HepG2 (cell line): ENCODE data around the gene ZNF326. TPM values are rescaled to one million over a fixed set of nuclear protein-coding genes. Genes with fewer than 3 reads are reported as not detected.

Experiments used
- ATAC-seq: fragments of 200-7000 bp; cut with Tn5 transposase; 3 replicates; pipeline ENCODE4 v1.9.1; 2020; ENCODE audit warnings: mild to moderate bottlenecking, moderate library complexity
- BruUV-seq: library from RNA; stranded (reverse); fragments of 400-500 nt; replicated peaks from 2 replicates; lab custom pipeline; 2021; lab: Mats Ljungman, UMichigan
- CTCF ChIA-PET: fragments of 300-600 bp; formaldehyde crosslinking; extraction: SDS; loops from one replicate; lab custom pipeline; 2021; ENCODE audit warnings: low total read pairs, inconsistent platforms, low intra/inter-chr PET ratio; lab: Yijun Ruan, JAX
- POLR2A ChIA-PET: fragments of 350-600 bp; sonication (Branson Sonifier 250); formaldehyde crosslinking; loops from one replicate; lab custom pipeline; 2020; ENCODE audit warnings: antibody characterized with exemption, inconsistent platforms; lab: Yijun Ruan, JAX
- DNase-seq: peaks from one replicate; pipeline ENCODE4 v3.0.0-alpha.2; 2015; ENCODE audit warnings: low spot score
- FAIRE-seq: peaks from 3 replicates; lab custom pipeline; 2011; peaks lifted over from hg19 to GRCh38; lab: Jason Lieb, UNC
- H2AFZ ChIP-seq: one replicate; pipeline ENCODE4 v1.6.1; 2011; ENCODE audit warnings: low read length, inconsistent platforms
- H3K27ac ChIP-seq: fragments of 300-600 bp; 3 replicates; pipeline ENCODE4 v1.8.0; 2011; ENCODE audit warnings: mixed run types, mild to moderate bottlenecking, mixed read lengths, low read length, inconsistent platforms; ENCODE audit not compliant: insufficient read depth; ENCODE audit errors: extremely low read length
- H3K27me3 ChIP-seq, 2 experiments: fragments of 200-600 bp in 1 of 2; 2 replicates in 1 of 2; 3 replicates in 1 of 2; pipeline versions ENCODE4 v1.6.0 to v1.8.0; 2011; ENCODE audit warnings: low read length in 2 of 2, mild to moderate bottlenecking in 2 of 2, moderate library complexity in 2 of 2, inconsistent platforms in 1 of 2; ENCODE audit not compliant: insufficient read depth in 2 of 2, control insufficient read depth in 1 of 2
- H3K36me3 ChIP-seq, 2 experiments: fragments of 200-600 bp in 1 of 2; replicated peaks in 1 of 2; 2 replicates in 1 of 2; 3 replicates in 1 of 2; pipeline versions ENCODE4 v1.5.1 to v1.8.0; 2011; ENCODE audit warnings: low read length in 2 of 2, inconsistent platforms in 1 of 2; ENCODE audit not compliant: insufficient read depth in 2 of 2, control insufficient read depth in 1 of 2
- H3K4me1 ChIP-seq: 2 replicates; pipeline ENCODE4 v1.5.1; 2012; ENCODE audit warnings: low read length, inconsistent platforms; ENCODE audit not compliant: insufficient read depth
- H3K4me2 ChIP-seq: 2 replicates; pipeline ENCODE4 v1.6.0; 2011; ENCODE audit warnings: low read depth, low read length, inconsistent platforms
- H3K4me3 ChIP-seq, 3 experiments: fragments of 200-600 bp in 1 of 3; sonication (generic), shearing (Covaris generic) in 1 of 3; replicated peaks in 1 of 3; 2 replicates each; pipeline ENCODE4 v1.5.1; 2011 to 2016; ENCODE audit warnings: low read length in 3 of 3, inconsistent platforms in 2 of 3, low read depth in 2 of 3, mild to moderate bottlenecking in 2 of 3, control low read depth in 1 of 3, mixed read lengths in 1 of 3; ENCODE audit not compliant: insufficient read depth in 1 of 3
- H3K79me2 ChIP-seq: one replicate; pipeline ENCODE4 v1.6.1; 2011; ENCODE audit warnings: low read length, inconsistent platforms; ENCODE audit not compliant: insufficient read depth
- H3K9ac ChIP-seq: 2 replicates; pipeline ENCODE4 v1.6.0; 2011; ENCODE audit warnings: mild to moderate bottlenecking, low read depth, low read length, inconsistent platforms; ENCODE audit not compliant: insufficient read depth
- H3K9me3 ChIP-seq: 2 replicates; pipeline ENCODE4 v1.5.1; 2012; ENCODE audit warnings: mild to moderate bottlenecking, low read length
- H4K20me1 ChIP-seq: 2 replicates; pipeline ENCODE4 v1.6.0; 2011; ENCODE audit warnings: inconsistent platforms, mild to moderate bottlenecking, low read length, moderate library complexity; ENCODE audit not compliant: insufficient read depth
- ARNTL ChIP-seq: sonication (generic); formaldehyde crosslinking; IDR thresholded peaks from 2 replicates; pipeline ENCODE4 v1.4.0; 2020; ENCODE audit warnings: mild to moderate bottlenecking, missing genetic modification reagents
- PAXIP1 ChIP-seq: sonication (generic); formaldehyde crosslinking; conservative IDR thresholded peaks from 2 replicates; pipeline ENCODE4 v1.4.0; 2020; ENCODE audit warnings: mild to moderate bottlenecking, missing genetic modification reagents, moderate library complexity
- USF2 ChIP-seq, 2 experiments: sonication (generic) in 1 of 2; formaldehyde crosslinking in 1 of 2; IDR thresholded peaks; 2 replicates each; pipeline versions ENCODE4 v1.5.1 to v1.6.1; 2011 to 2020; ENCODE audit warnings: borderline replicate concordance in 1 of 2, low read depth in 1 of 2, low read length in 1 of 2, mild to moderate bottlenecking in 1 of 2, missing genetic modification reagents in 1 of 2, moderate library complexity in 1 of 2
- ZBTB3 ChIP-seq: sonication (generic); formaldehyde crosslinking; IDR thresholded peaks from 2 replicates; pipeline ENCODE4 v1.4.0; 2020; ENCODE audit warnings: low read depth, mild to moderate bottlenecking, moderate library complexity, missing genetic modification reagents, borderline replicate concordance
- WGBS: methylation state at CpG from one replicate; pipeline ENCODE4 v1.1.6; 2017; ENCODE audit warnings: low lambda C conversion rate; 5-methylcytosine and 5-hydroxymethylcytosine counted together
- in situ Hi-C: cut with HindIII; loops from 2 replicates; pipeline ENCODE4 v1.10.0; 2017; ENCODE audit warnings: low pct_unique_long_range_greater_than_20kb; ENCODE audit not compliant: extremely low pct_ligation_motif_present
- intact Hi-C: fragments of 100-400 bp; cut with micrococcal nuclease; formaldehyde crosslinking; loops from one replicate; pipeline ENCODE4 v1.10.0; 2022; ENCODE audit not compliant: unreplicated experiment
- polyA plus RNA-seq, 8 experiments: library from polyadenylated mRNA; depleted of rRNA in 3 of 8; stranded (reverse) in 7 of 8; unstranded in 1 of 8; fragments of >200 nt; fragmentation: Illumina TruSeq in 4 of 8; extraction: Trizol in 4 of 8; gene quantifications; 2 replicates each; pipeline versions ENCODE4 v1.2.1 to v1.2.3, GENCODE V29; 2011 to 2016; ENCODE audit warnings: low read depth in 4 of 8, missing spikeins in 1 of 8, mixed read lengths in 1 of 8; ENCODE audit not compliant: insufficient read depth in 1 of 8
- total RNA-seq, 5 experiments: library from RNA; depleted of rRNA; stranded (reverse); fragments of >200 nt; fragmentation: Illumina TruSeq; extraction: Trizol; gene quantifications; 2 replicates each; pipeline ENCODE4 v1.2.3, GENCODE V29; 2016; ENCODE audit warnings: low read depth in 1 of 5

The ZNF326 gene
- total and polyA plus RNA-seq, 2 of the 13 experiments (the other 11 are each of a cell fraction or from before 2014, with no cell fraction given), result 6.3 to 16.4 TPM

DNA sequence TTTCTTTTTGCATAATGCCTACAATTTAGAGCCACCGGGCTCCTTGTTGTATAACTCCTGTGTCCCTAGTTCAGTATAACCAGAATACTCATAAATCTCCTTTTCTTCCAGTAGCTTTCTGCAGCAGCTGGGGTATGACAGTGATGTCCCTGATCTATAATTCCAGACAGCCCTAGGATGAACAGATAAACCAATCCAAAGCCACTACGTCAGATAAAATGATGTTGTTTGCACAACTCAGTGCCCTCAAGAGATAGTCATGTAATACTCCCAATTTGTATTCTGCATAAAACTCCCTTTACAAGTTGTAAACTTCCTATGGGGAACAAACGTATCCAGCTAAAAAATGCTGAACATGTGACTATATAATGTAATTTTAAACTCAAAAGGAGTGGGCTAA lies 44.7 kb downstream of the ZNF326 start (continued):
- no peak for TF ChIP-seq USF2 (IDR thresholded peaks at IDR 0.05; ENCODE audit: low read depth, low read length)
- TF ChIP-seq USF2 (CRISPR knock-in tag; IDR thresholded peaks at IDR 0.05; ENCODE audit: borderline replicate concordance), result no peak
- TF ChIP-seq ZBTB3 (CRISPR knock-in tag), result no peak

- DNase-seq, result no peak
- POLR2A ChIA-PET, result no interaction called here
- intact Hi-C loops, result no loop called here
- TF ChIP-seq PAXIP1, result 0 out of 2 replicates have a peak, but pooled peaks have one; percentile 15
- TF ChIP-seq ARNTL (CRISPR knock-in tag), result no peak
- TF ChIP-seq, all 625 proteins: peak for 1
- Histone ChIP-seq H3K36me3 (no peaks in the 10 kb centered on the region), H3K27ac (no peak overlapping the region), H3K4me3 (no peak overlapping the region), H2AFZ (no peak overlapping the region), H3K4me1 (peaks cover 19% of the 10 kb centered on the region), H4K20me1 (no peaks in the 10 kb centered on the region), H3K79me2 (no peaks in the 10 kb centered on the region), H3K27me3 (peaks cover 0 to 7% of the 10 kb centered on the region in 2 experiments; a peak in 2 of 5 replicates), H3K9ac (no peak overlapping the region), H3K4me2 (peak overlapping the region; percentile 32; the same call in 1 of the 2 replicates), H3K9me3 (no peaks in the 10 kb centered on the region)
- FAIRE-seq, result no peak
- CTCF ChIA-PET, result no interaction called here
- BruUV-seq, result no TSS peak
- in situ Hi-C loops, result no loop called here
- WGBS, result 11% methylated on average over 4 of the region's 4 CpGs
- ATAC-seq, result peak; percentile 32
These were observed 48.7 kb downstream of the ZNF326 start for GRCh38 chr1:90043586-90043985.
